ENCODE results near the gene OR51A2. TPM values are rescaled to one million over a fixed set of nuclear protein-coding genes. Genes with fewer than 3 reads are reported as not detected.

Gene OR51A2
- total RNA-seq, 1 experiment from 2014 or later = not detected

- H3K4me1 ChIP-seq (ENCODE audit: control insufficient read depth, insufficient read depth, low read length) = no peaks in the 10 kb centered on the region
- in situ Hi-C loops (cut with HindIII; ENCODE audit: low pct_unique_long_range_greater_than_20kb, low sequenced_read_pairs) (no loop called here), intact Hi-C loops (cut with micrococcal nuclease; ENCODE audit: unreplicated experiment) (no loop called here)
- DNase-seq (ENCODE audit: low read depth, low spot score) (no peak), ATAC-seq (no peak)
- ChIA-PET POLR2A (no interaction called here), CTCF (no interaction called here)
- no peak for TF ChIP-seq TCF7L2 (IDR thresholded peaks at IDR 0.05; ENCODE audit: low read depth, low read length)
- TF ChIP-seq SIN3A (IDR thresholded peaks at IDR 0.05; ENCODE audit: borderline replicate concordance, insufficient read depth, low read depth, low read length) = no peak
- no peak for TF ChIP-seq POLR2AphosphoS5 (IDR thresholded peaks at IDR 0.05; ENCODE audit: low read depth, low read length)
- TF ChIP-seq REST (IDR thresholded peaks at IDR 0.05; ENCODE audit: insufficient read depth in 1 of 2, low read depth in 2 of 2, low read length in 1 of 2) = no peak
- TF ChIP-seq, protein P1, sequence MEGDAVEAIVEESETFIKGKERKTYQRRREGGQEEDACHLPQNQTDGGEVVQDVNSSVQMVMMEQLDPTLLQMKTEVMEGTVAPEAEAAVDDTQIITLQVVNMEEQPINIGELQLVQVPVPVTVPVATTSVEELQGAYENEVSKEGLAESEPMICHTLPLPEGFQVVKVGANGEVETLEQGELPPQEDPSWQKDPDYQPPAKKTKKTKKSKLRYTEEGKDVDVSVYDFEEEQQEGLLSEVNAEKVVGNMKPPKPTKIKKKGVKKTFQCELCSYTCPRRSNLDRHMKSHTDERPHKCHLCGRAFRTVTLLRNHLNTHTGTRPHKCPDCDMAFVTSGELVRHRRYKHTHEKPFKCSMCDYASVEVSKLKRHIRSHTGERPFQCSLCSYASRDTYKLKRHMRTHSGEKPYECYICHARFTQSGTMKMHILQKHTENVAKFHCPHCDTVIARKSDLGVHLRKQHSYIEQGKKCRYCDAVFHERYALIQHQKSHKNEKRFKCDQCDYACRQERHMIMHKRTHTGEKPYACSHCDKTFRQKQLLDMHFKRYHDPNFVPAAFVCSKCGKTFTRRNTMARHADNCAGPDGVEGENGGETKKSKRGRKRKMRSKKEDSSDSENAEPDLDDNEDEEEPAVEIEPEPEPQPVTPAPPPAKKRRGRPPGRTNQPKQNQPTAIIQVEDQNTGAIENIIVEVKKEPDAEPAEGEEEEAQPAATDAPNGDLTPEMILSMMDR (IDR thresholded peaks at IDR 0.05) = no peak
- H3K4me3 ChIP-seq (ENCODE audit: low read depth in 2 of 2, low read length in 2 of 2) = no peak overlapping the region
- 0 out of 2 replicates have a peak, but pooled peaks cover 2% of the 10 kb centered on the region for H3K9me3 ChIP-seq (ENCODE audit: control insufficient read depth, insufficient read depth, low read depth, low read length)
- no peaks in the 10 kb centered on the region for H3K36me3 ChIP-seq (ENCODE audit: control insufficient read depth, insufficient read depth, low read length)
- no TSS peak for BruUV-seq (replicated peaks)
- H3K27me3 ChIP-seq (ENCODE audit: control insufficient read depth, insufficient read depth, low read length) = no peaks in the 10 kb centered on the region
- H3K27ac ChIP-seq (ENCODE audit: low read length) = no peak overlapping the region
These were observed 28.9 kb downstream of the OR51A2 start for GRCh38 chr11:4926608-4927007.

- BruUV-seq (replicated peaks) = no TSS peak
- Histone ChIP-seq H3K4me3 (ENCODE audit: low read depth in 2 of 2, low read length in 2 of 2) (no peak within 1 kb of the TSS), H3K4me1 (ENCODE audit: control insufficient read depth, insufficient read depth, low read length) (no peaks in the 10 kb centered on the region), H3K27me3 (ENCODE audit: control insufficient read depth, insufficient read depth, low read length) (no peaks in the 10 kb centered on the region), H3K9me3 (ENCODE audit: control insufficient read depth, insufficient read depth, low read depth, low read length) (0 out of 2 replicates have a peak, but pooled peaks cover 2% of the 10 kb centered on the region), H3K36me3 (ENCODE audit: control insufficient read depth, insufficient read depth, low read length) (no peaks in the 10 kb centered on the region), H3K27ac (ENCODE audit: low read length) (no peak within 1 kb of the TSS)
- ChIA-PET POLR2A (no interaction called here), CTCF (no interaction called here)
- no peak for ATAC-seq
- no peak for TF ChIP-seq POLR2AphosphoS5 (IDR thresholded peaks at IDR 0.05; ENCODE audit: low read depth, low read length)
- no peak for DNase-seq (ENCODE audit: low read depth, low spot score)
- in situ Hi-C loops (cut with HindIII; ENCODE audit: low pct_unique_long_range_greater_than_20kb, low sequenced_read_pairs) (no loop called here), intact Hi-C loops (cut with micrococcal nuclease; ENCODE audit: unreplicated experiment) (no loop called here)
These were observed 31.3 kb downstream of the OR51A2 start, which contains the start of gene OR51G1 for GRCh38 chr11:4924239-4924638. TSS of gene OR51G1 (minus strand) at chr11:4924339. CDS start at chr11:4924339, 0 bp downstream.

GRCh38 chr11:4922304-4922703 lies 33.2 kb downstream of the OR51A2 start:
- H3K4me1 ChIP-seq (ENCODE audit: control insufficient read depth, insufficient read depth, low read length) = no peaks in the 10 kb centered on the region
- in situ Hi-C loops (cut with HindIII; ENCODE audit: low pct_unique_long_range_greater_than_20kb, low sequenced_read_pairs) = no loop called here
- TF ChIP-seq POLR2AphosphoS5 (IDR thresholded peaks at IDR 0.05; ENCODE audit: low read depth, low read length) (no peak), REST (IDR thresholded peaks at IDR 0.05; ENCODE audit: insufficient read depth in 1 of 2, low read depth in 2 of 2, low read length in 1 of 2) (no peak), SIN3A (IDR thresholded peaks at IDR 0.05; ENCODE audit: borderline replicate concordance, insufficient read depth, low read depth, low read length) (no peak), TCF7L2 (IDR thresholded peaks at IDR 0.05; ENCODE audit: low read depth, low read length) (no peak)
- TF ChIP-seq, protein P1 (IDR thresholded peaks at IDR 0.05) = no peak
- no peaks in the 10 kb centered on the region for H3K36me3 ChIP-seq (ENCODE audit: control insufficient read depth, insufficient read depth, low read length)
- H3K27me3 ChIP-seq (ENCODE audit: control insufficient read depth, insufficient read depth, low read length) = no peaks in the 10 kb centered on the region
- 0 out of 2 replicates have a peak, but pooled peaks cover 2% of the 10 kb centered on the region for H3K9me3 ChIP-seq (ENCODE audit: control insufficient read depth, insufficient read depth, low read depth, low read length)
- POLR2A ChIA-PET = no interaction called here
- DNase-seq (ENCODE audit: low read depth, low spot score) = no peak
- no peak overlapping the region for H3K27ac ChIP-seq (ENCODE audit: low read length)
- no peak overlapping the region for H3K4me3 ChIP-seq (ENCODE audit: low read depth in 2 of 2, low read length in 2 of 2)
- ATAC-seq = no peak
- no TSS peak for BruUV-seq (replicated peaks)
- CTCF ChIA-PET = no interaction called here
- intact Hi-C loops (cut with micrococcal nuclease; ENCODE audit: unreplicated experiment) = no loop called here
